GM21737 (cell line): ENCODE results near the gene P2RX3.
A peak's percentile ranks its signal among the peaks of the same experiment; 100 is the strongest.
"Not testable (repeated sequence)": the region's sequence is repeated elsewhere in the genome, so short reads cannot be mapped to it uniquely, and the experiment has no call there.

Source experiments
- ATAC-seq: cut with Tn5 transposase; IDR thresholded peaks from one replicate; pipeline ENCODE4 v1.9.1; 2021; ENCODE audit warnings: mild to moderate bottlenecking, moderate library complexity; ENCODE audit not compliant: unreplicated experiment

Gene P2RX3

DNA sequence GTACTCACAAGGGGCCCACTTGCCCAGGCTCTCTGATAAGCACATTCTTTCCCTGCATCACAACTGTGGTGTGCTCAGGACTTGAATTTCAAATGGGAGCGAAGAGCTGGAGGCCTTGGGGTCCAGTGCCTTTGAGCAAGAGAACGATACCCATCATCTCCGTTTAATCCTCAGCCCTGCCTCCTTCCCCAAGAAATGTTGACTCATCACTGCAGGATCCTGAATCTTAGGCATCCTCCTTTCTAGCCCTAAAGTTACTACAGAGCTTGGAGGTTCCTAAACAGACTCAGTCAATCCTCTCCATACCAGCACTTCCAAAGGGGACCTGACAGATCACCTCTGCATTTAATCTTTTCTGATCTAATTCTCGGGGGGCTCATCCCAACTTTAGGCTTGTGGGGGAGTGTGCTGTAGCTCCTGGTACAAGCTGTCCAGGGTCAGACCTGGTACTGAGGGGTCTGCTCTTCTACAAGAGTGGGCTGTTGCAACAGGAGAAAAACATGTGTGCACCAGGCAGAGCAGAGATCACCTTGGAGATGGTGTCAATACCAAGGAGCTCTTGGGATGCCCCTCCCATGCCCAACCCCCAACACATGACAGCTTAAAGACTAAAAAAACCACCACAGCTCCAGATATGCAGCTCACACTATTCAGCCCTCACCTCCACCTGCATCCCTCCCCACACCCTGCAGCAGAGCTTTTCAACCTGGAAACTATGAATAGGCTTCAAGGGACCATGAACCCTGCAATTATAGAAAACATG lies 56.2 kb downstream of the P2RX3 start:
- ATAC-seq, result no peak

DNA sequence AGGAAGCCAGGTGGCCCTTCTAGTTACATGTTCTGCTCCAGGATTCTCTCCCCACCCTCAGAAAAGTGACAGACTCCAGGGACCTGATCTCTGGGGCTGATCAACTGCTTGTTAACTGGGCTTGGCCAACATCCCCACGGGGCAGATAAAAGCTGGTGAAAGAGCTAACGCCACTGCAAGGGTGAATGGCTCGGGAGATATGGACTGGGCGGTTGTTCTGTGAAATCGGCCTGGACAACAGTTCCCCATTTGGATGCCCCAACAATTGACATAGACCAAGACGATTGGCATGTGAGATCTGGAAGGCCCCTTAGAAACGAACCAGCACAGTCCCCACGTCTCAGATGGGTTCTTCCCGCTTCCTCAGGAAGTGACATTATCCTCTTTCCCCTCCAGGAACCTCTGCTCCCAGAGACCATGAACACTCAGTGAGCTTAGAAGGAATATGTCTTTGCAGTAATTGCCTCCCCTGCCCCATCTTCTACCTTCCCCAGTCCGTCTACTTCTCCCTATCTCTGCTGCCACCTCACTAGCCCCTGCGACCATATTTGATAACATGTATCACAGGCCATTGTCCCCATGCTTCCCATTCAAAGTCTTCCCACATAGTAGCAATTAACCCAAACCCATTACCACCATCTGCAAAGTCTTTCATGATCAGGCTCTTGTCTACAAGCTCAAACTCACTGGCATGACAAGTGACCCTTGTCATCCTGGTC lies 57.9 kb downstream of the P2RX3 start:
- ATAC-seq, result no peak

DNA sequence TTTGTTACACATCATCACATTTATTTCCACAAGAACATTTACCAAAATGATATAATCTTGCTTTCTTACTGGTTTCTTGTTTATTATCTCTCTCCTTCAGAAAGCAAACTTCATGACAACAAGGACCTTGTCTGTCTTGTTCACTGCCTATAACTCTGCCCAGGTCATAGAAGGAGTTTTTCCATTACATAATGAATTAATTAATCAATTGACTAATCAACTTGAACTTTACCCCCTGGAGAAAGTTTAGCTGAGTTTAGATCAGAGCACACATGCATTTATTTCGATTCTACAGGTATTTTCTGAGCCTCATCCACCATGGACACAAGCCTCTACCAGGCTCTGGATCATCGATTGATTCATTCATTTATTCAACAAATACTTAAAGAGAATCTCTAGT lies 58.6 kb downstream of the P2RX3 start:
- no peak for ATAC-seq

GRCh38 chr11:57397394-57397990 lies 59.3 kb downstream of the P2RX3 start:
- ATAC-seq, result no peak

GRCh38 chr11:57399221-57399620 lies 61.1 kb downstream of the P2RX3 start:
- no peak for ATAC-seq

- ATAC-seq, result no peak
These were observed 61.9 kb downstream of the P2RX3 start for GRCh38 chr11:57399972-57400578.

- ATAC-seq, result no peak
These were observed 64.2 kb downstream of the P2RX3 start for GRCh38 chr11:57402188-57403002.

GRCh38 chr11:57403003-57403801 lies 65.0 kb downstream of the P2RX3 start:
- ATAC-seq, result not testable (repeated sequence)

DNA sequence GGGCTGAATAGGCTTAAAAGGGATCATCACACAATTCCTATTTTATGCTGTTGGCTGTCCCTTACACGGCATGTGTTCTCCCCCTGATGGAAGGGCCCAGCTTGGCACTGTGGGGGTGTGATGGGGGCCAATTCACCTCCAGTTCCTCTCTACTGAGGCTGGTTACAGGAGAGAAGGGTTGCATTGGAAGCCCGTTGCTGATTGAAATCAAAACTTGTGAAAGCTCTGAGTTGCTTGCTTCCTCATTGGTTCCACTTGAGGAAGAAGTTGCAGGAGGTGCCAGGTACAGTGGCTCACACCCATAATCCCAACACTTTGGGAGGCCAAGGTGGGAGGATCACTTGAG lies 65.6 kb downstream of the P2RX3 start:
- ATAC-seq, result no peak

GRCh38 chr11:57405271-57405860 lies 67.2 kb downstream of the P2RX3 start:
- no peak for ATAC-seq

- ATAC-seq, result peak; percentile 64
These were observed 68.3 kb downstream of the P2RX3 start for GRCh38 chr11:57406337-57406904.

GRCh38 chr11:57407010-57407920 lies 69.1 kb downstream of the P2RX3 start:
- ATAC-seq, result no peak

- ATAC-seq, result no peak
These were observed 69.9 kb downstream of the P2RX3 start for GRCh38 chr11:57407941-57408475.

DNA sequence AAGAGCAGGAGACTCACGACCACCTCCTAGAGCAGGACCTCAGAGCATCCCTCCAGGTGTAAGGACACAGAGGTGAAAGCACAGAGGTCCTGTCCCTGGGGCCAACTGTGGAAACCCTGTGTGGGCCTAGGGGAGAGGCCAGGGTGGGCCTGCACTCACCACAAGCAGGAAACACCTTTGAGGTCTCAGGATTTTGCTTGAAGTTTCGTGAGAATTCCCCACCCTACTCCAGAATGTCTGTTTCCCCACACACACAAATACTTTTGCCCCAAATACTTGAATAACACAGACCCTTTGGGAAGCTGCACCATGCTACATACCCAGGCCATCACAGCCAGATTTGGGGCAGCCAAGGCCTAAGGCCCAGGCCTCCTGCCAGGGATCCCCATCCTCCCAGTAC lies 70.6 kb downstream of the P2RX3 start:
- no peak for ATAC-seq

- no peak for ATAC-seq
These were observed 71.4 kb downstream of the P2RX3 start for GRCh38 chr11:57409321-57410100.

GRCh38 chr11:57410287-57410686 lies 72.1 kb downstream of the P2RX3 start:
- ATAC-seq, result no peak

- no peak for ATAC-seq
These were observed 75.5 kb downstream of the P2RX3 start for GRCh38 chr11:57413681-57414080.
